GM21367 (cell line): ENCODE data around the gene ARHGAP40.

Source experiments
- ATAC-seq: cut with Tn5 transposase; IDR thresholded peaks from one replicate; pipeline ENCODE4 v1.9.1; 2021; ENCODE audit not compliant: unreplicated experiment

ARHGAP40 gene

DNA sequence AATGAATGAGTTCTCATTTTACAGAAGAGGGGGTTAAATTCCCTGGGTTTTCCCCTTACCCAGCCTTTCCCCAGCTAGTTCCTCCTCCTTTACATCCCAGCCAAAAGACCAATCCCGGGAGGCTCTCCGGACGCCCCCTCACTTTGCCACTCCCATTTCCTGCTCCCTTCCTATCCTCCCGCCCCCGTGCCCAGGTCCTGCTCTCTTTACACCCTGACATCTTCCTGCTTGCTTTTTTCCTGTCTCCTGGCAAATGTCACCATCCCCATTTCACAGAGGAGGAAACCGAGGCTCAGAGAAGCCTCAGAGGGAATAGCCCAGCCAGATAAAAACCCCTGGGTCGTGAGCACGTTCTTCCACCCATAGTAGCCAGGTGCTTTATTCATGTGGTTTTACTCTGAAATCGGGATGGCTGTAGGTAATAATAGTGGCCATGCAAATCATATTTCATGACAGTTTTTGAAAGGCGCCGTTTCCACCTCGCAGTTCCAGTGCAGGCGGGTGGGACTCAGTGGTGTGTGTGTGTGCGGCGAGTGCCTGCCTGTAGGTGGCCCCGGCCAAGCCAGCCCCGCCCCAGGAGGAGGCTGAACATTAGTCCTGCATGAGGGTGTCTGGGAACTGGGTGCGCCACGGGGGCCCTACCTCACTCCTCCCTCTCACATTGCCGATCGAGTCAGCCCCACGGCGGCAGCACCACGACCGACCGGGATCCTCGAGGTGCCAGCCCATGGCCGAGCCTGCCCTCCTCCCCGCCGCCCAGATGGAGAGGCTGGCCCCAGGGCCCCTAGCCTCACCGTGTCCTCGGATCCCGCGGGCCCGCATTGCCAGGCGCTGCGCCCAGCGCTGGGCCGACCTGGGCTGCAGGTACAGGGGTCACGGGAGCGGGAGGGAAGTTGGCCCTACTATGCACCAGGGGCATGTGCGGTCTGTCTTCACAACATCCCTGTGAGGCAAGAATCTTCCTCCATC lies at the start of gene ARHGAP40:
TSS of gene ARHGAP40 (plus strand) at position 594 of the 969 bp plus-strand sequence.
- no peak for ATAC-seq

DNA sequence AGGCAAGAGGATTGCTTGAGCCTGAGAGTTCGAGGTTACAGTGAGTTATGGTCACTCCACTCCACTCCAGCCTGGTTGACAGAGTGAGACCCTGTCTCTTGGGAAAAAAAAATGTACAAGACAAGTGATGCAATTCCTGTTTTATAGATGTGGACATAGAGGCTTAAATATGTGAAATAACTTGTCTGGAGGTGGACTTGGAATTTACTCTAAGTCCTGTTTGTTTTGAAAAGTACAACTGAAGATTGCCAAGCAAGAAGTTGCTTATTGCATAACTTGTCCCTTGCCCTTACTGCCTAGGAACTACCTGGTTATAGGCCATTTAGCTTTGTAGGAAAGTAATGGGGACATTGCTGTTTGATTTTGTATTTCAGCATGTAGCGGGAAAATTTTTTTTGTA lies 46.6 kb upstream of the ARHGAP40 start:
- no peak for ATAC-seq

DNA sequence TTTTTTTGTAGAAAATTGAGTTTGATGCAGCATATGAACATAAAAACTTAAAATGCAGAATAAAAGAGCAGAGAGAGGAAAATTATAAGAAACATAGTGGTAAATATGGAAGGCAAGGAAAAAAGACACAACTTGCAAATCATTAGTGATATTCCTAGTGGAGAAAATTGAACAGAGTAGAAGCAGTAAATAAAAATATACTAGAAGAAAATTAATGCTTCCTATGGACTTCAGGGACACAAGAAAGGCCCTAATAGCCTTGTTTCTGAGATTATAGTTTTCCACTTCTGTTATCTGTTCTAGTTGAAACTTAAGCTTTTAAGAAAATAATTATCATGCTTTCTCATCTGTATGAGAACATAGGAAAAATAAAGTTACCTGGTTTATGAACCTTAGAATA lies 46.2 kb upstream of the ARHGAP40 start:
- no peak for ATAC-seq

DNA sequence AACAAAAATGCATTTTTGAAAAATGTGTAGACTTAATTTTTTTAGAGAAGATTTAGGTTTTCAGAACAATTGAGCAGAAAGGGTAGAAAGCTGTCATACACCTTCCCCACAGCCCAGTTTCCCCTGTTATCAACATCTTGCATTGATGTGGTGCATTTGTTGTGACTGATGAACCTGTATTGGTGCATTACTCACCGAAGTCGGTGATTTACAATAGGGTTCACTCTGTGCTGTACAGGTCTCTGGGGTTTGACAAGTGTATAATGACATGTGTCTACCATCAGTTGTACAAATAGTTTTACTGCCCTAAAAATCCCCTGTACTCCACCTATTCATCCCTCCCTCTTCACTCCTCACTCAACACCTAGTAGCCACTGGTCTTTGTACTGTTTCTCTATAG lies 44.4 kb upstream of the ARHGAP40 start:
- ATAC-seq = no peak

DNA sequence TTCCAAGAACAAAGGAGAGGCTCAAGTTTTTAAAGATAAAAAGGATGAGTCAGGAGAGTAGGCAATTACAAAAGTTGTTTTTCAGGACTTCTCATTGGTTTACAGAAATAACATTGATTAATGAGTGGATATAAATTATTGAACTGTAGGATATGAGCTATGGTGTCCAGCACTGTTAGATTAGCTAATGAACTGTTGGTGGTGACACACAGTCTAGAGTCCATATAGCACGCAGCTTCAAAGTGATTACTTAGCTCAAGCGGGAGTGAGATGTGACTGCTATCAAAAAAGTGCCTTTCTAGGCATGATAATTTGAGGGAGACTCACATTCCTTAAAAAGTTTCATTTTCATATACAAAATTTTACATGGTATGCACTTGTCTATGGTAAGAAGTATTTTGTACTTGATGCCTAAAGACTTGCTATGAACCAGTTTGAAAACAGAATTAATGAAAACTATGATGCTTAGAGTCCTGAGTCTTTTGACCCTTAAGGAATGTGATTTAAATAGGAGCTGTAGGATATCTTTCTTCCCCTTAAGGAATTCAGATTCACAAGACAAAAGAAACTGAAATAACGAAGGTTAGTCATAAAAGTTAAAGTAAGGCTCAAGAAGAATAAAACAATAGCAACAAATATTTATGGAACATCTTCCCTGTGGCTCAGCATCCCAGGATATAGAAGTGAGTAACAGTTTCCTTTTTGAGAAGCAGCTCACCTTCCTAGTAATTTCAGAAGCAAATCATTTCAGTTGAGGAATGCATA lies 42.8 kb upstream of the ARHGAP40 start:
- no peak for ATAC-seq

DNA sequence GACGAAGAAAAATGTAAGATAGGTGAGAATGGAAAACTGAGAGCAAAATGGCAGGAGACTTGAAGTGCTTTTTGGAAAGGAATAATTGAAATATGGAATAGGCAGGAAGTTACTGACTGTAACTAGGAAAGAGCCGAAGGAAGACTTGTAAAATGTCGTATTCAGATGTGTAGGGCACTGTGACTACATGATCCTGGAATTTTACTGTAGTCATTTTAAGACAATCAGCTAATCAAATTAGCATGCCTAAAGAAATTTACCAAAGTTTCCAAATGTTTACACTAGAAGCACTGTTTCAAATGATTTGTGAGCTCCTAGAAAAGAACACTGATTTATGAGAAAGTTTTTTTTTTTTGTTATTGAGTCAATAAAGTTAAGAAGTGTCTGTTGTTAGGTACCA lies 41.8 kb upstream of the ARHGAP40 start:
- no peak for ATAC-seq

DNA sequence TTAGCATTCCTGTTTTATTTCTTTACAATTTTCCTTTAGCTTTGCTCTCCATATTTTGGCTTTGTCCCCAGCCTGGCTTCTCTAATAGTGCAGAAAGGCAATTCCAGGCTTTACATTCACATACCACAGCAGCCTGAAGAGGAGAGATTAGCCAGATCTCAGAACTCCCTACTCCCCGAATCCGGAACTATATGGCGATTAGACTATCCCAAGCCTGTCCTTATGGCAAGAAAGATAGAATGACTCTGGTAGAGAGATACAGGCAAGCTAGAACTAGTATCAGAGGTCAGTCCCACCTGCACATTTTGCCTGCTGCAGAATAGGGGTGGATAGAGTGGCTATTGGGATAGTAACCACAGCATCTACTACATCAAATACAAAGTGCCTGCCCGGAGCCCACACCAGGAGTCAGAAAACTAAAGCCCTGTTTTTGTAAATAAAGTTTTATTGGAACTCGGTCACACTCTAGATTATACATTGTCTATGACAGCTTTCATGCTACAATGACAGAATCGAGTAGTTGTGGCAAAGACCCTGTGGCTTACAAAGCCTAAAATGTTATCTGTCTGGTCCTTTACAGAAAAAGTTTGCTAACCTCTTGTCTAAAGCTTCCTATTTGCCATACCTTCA lies 37.7 kb upstream of the ARHGAP40 start:
- no peak for ATAC-seq

DNA sequence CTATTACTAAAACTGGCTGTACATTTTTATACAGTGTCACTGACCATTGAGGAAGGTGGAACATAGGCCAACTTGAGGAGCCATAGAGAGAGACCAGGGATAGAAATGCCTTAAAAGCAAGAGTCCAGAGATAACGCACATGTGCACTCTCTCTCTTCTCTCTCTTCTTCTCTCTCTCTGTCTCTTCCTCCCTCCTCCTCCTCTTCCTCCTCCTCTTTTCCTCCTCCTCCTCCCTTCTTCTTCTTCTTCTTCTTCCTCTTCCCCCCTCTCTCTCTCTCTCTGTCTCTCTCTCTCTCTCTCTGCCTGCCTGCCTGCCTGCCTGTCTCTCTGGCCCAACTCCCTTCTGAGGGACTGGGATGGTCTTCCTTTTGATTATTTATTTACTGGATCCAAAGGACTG lies 36.9 kb upstream of the ARHGAP40 start:
- ATAC-seq = no peak

DNA sequence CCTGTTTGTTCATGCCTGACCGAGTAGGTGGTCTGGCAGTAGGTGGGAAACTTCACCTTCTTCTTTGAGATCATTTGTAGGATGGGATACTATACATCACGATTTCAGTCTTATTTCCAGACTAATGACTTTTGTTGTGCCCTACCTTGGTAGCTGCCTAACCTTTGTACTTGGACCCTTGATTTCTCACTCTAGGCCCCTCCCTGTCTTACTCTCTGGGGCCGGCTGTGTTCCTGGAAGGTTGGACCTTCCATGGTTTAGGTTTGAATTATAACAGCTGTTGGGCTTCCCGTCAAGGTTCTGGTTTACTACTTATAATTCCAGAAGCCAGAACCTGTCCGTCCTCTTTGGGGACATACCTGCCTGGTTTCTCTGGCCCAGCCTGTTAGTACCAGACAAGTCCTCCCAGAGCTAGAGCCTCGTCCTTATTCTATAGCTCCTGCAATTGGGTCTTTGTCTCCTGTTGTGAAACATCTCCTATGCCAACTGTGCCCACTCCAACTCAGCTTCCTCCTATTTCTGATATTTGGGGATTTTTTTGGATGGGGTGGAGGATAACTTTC lies 35.5 kb upstream of the ARHGAP40 start:
- ATAC-seq = no peak

DNA sequence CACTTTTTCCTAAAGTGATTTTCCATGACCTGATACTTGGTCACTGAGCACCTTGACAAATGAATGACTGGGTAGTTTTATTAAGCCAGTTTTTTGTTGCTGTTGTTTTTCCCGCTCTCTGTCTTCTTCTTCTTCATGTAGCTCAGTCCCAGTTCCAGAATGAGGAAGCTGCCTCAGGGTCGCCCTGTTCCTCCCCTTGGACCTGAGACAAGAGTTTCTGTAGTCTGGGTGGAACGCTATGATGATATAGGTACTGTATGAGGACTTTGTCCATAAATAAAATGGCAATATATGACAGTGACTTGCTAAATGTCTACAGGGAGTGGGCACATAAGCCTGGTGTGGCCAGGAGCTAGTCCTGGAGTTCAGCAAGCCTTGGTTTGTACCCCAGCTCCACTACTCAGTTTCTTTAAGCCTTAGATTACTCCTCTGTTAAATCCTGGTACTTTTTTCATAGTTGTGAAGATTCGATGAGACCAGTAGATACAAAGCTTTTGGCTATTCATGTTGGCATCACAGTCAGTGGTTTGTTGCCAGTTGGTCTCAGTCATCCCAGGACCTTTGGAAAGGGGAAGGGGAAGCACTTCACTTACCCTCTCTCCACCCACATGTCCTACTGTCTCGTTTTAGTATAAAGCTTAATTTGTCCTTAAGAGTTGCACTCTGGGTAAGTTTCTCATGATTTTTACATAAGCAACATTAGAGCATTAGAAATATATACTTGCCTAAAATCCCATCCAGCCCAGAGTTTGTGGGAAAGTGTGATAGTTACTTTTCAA lies 31.7 kb upstream of the ARHGAP40 start:
- no peak for ATAC-seq

DNA sequence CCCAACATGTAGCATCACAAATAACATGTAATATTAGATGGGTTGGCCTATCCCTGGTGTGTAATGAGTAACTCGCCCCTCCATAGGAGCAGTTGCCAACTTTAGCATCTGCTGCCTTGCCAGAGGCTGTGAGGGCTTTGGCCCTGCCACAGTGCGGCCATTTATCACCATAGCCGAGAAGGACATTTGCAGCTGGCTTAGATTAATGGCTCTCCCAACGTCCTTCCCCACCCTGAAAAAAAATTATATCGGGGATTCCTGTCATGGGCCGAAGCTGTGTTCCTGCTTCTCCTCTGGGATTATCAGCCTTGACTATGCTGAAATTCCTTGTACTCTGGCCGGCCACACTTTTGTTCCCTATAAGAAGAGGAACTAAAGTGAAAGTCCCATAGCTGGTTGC lies 28.2 kb upstream of the ARHGAP40 start:
- ATAC-seq = no peak

DNA sequence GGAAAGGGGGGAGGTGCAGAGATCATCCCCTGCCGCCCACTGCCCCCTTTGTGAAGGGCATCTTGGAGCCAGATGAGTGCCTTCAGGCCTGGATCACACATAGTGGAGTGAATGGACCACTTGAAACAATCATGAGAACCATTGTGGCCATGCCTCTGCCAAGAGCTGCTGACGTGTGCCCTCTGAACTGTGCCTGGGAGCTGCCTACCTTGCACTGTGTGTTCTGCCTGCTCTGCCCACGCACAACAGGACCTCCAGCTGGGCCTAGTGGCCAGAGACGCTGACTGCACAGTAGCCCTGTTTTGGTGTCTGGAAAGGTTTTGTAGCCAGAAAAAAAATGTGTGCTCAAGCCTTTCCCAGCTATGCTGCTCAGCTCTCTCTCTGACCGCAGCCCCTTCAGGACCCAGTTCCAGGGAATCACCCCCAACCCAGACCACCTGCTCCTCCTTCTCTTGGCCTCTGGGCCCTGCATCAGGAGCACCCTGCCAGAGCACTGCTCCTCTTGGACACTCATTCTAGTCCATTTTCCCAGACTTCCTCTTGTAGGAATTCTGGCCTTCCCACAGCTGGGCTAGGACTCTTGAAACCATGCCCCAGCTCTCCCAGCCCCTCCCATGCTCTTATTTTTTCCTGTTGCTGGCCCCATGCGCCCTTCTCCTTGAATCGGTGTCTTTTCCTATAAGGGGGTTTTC lies 22.2 kb upstream of the ARHGAP40 start:
- ATAC-seq = no peak

DNA sequence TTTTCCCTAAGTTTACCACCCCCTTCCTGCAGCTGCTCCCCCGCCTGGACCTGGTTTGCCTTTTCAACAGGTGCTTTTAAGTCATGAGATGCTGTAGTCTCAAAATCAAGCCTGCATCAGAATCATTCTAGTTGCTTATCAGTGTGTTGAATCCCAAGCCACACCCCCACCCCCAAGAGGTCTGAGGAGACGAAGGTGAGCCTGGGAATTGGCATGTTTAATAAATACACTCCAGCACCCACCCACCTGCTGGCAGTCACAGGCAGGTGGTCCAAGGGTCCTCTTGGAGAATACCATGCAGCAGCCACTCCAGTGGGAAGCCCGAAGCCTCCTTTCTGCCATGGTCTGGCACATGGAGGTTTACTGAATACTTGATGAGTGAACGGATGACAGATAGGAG lies 21.7 kb upstream of the ARHGAP40 start:
- no peak for ATAC-seq

DNA sequence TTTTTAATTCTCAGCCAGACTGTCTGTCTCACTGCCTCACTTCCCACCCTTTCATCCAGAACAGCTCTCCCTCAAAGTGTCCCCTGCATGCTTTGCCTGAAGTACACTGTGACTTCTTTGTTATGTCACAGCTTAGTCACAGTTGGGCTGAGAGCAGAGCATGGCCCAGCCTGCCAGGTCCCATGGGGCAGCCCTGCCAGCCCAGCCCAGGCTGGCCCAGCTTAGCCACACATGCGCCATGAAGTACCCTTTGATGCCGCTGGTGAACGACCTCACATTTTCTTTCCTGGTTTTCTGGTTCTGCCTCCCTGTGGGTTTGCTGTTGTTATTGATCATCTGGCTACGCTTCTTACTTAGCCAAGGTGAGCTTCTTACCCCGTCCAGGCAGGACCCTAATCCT lies 20.6 kb upstream of the ARHGAP40 start, which contains the start of gene ADIG:
TSS of gene ADIG (plus strand) at position 185 of the 400 bp plus-strand sequence. CDS start at position 239, 54 bp downstream.
- ATAC-seq = no peak

DNA sequence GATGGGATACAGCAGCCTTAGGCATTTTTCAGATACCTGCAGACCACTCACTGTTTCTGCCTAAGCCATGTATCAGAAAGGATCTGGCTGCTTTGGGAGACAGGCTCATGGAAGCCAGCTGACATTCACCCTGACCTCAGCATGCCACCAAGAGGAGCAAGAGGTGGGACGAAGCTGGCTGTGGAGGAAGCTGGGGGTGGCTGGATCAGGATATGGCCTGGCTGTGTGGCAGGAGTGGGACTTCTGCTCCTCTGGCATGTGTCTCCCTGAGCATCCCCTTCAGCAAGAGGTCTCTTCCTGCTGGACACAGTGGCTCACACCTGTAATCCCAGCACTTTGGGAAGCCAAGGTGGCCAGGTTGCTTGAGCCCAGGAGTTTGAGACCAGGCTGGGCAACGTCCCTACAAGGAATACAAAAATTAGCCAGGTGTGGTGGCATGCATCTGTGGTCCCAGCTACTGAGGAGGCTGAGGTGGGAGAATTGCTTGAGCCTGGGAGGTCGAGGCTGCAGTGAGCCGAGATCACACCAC lies 19.7 kb upstream of the ARHGAP40 start:
- ATAC-seq = no peak

DNA sequence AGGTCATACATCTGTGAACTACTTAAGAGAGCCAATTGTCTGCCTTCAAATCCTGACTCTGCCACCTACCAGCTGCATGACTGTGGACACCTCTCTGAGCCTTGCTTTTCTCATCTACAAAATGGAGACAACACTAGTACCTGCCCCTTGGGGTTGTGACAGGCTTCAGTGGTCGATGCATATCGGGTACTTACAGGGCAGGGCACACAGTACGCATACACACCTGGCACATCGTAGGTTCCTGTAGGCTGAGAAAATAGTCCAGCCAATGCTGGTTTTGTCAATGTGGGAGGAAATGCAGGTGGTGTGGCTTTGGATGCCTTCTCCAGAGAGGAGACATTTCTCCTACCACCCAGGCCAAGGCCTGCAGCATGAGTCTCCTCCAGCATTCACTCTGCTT lies 18.3 kb upstream of the ARHGAP40 start:
- no peak for ATAC-seq

DNA sequence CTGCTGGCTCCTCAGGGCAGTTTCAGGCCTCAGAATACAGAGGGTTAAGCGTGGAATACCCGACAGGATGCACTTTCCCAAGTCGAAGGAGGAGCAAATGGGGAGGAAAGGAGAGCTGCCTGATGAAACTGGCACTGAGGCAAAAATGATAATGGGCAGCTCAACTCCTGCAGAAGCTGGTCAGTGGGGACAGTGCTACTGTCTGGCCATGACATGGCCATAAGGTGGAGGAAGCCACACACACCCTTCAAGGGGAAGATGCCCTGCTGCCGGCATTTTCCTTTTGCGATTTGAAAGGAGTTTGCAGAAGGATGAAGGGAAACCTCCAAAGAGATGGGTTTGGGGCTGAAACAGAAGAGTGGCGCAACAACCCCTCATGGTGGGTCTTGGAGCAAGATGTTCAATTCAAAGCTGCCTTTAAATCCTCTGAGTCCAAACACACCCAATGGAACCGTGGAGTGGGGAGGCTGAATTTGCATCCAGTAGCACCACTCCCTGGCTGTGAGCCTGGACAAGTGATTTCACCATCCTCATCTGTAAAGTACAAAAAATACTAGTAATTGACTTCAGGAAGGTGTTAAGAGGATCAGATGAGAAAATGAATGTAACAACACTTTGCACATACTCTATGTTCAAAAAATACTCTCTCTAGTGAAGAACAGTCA lies 17.4 kb upstream of the ARHGAP40 start:
- ATAC-seq = no peak

DNA sequence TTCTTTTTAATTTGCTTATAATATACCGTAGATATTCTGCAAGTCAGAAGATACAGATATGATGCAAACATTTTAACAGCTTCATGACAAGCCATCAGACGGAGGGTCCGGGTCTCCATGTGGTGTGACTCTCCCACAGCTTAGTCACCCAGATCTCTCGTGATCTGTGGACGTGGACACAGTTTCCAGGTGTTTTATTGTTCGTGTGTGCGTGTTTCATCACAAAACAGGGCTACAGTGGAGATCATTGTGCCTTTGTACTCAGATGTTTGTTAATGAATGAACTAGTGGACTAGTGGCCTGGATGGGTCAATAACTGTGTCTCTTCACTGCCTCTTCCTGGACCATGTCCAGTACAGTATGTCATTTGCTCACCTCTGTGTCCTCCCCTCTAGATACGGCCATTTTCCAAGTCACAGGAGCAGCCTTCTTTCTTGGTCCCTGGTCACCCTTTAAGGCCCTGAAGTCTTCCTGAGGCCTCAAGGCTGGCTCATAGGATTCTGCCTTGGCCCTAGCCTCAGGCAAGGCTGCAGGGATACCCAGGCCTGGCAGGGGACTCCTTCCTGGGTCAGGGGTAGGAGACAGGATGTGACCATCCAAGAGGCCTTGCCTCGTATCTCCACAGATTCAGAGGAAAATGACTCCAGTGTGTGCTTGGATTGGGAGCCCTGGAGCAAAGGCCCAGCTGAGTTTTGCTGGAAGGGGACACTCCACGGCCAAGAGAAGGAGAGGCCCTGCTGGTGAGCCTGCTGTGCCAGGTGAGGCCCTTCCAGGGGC lies 16.0 kb upstream of the ARHGAP40 start:
- no peak for ATAC-seq
